Ishikawa (cell line): ENCODE results near the gene KDM2A.

Experiments
- CEBPB ChIP-seq: IDR thresholded peaks from 2 replicates; pipeline ENCODE4 v1.6.1; 2012
- CREB1 ChIP-seq: IDR thresholded peaks from 2 replicates; pipeline ENCODE4 v1.6.1; 2012; ENCODE audit warnings: low read depth
- EGR1 ChIP-seq: IDR thresholded peaks from 2 replicates; pipeline ENCODE4 v1.6.1; 2012
- EP300 ChIP-seq: IDR thresholded peaks from 2 replicates; pipeline ENCODE4 v1.6.1; 2012; ENCODE audit warnings: borderline replicate concordance
- FOXM1 ChIP-seq: IDR thresholded peaks from 2 replicates; pipeline ENCODE4 v1.6.1; 2012; ENCODE audit warnings: low read depth, borderline replicate concordance
- MAX ChIP-seq: IDR thresholded peaks from 2 replicates; pipeline ENCODE4 v1.6.1; 2012
- NFIC ChIP-seq: IDR thresholded peaks from 2 replicates; pipeline ENCODE4 v1.6.1; 2012
- RAD21 ChIP-seq: IDR thresholded peaks from 2 replicates; pipeline ENCODE4 v1.6.1; 2012; ENCODE audit warnings: low read depth
- TAF1 ChIP-seq: IDR thresholded peaks from 2 replicates; pipeline ENCODE4 v1.6.1; 2012; ENCODE audit warnings: low read depth, mild to moderate bottlenecking
- TCF12 ChIP-seq: IDR thresholded peaks from 2 replicates; pipeline ENCODE4 v1.6.1; 2012; ENCODE audit warnings: low read depth
- TEAD4 ChIP-seq: IDR thresholded peaks from 2 replicates; pipeline ENCODE4 v1.6.1; 2012
- YY1 ChIP-seq: IDR thresholded peaks from 2 replicates; pipeline ENCODE4 v1.6.1; 2012; ENCODE audit warnings: low read depth
- ZBTB7A ChIP-seq: IDR thresholded peaks from 2 replicates; pipeline ENCODE4 v1.6.1; 2012; ENCODE audit warnings: low read depth
- TF ChIP-seq, protein P1 (sequence below): IDR thresholded peaks from 2 replicates; pipeline ENCODE4 v1.6.1; 2012; ENCODE audit warnings: low read depth, mild to moderate bottlenecking
- TF ChIP-seq, protein P2 (sequence below): IDR thresholded peaks from 2 replicates; pipeline ENCODE4 v1.6.1; 2012

KDM2A gene

DNA sequence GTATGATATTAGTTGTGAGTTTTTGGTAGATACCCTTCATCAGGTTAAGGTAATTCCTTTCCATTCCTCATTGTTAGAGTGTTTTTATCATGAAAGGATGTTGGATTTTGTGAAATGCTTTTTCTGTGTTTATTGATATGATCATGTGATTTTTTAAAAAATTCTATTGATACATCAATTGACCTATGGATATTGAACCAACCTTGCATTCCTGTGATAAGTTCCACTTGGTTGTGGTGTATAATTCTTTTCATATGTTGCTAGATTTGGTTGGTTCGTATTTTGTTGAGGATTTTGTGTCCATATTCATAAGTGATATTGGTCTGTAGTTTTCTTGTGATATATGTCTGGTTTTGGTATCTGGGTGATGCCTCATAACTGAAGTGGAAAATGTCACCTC lies 176.8 kb downstream of the KDM2A start:
- TF ChIP-seq CREB1: no peak
- no peak for TF ChIP-seq ZBTB7A
- TF ChIP-seq, protein P1, sequence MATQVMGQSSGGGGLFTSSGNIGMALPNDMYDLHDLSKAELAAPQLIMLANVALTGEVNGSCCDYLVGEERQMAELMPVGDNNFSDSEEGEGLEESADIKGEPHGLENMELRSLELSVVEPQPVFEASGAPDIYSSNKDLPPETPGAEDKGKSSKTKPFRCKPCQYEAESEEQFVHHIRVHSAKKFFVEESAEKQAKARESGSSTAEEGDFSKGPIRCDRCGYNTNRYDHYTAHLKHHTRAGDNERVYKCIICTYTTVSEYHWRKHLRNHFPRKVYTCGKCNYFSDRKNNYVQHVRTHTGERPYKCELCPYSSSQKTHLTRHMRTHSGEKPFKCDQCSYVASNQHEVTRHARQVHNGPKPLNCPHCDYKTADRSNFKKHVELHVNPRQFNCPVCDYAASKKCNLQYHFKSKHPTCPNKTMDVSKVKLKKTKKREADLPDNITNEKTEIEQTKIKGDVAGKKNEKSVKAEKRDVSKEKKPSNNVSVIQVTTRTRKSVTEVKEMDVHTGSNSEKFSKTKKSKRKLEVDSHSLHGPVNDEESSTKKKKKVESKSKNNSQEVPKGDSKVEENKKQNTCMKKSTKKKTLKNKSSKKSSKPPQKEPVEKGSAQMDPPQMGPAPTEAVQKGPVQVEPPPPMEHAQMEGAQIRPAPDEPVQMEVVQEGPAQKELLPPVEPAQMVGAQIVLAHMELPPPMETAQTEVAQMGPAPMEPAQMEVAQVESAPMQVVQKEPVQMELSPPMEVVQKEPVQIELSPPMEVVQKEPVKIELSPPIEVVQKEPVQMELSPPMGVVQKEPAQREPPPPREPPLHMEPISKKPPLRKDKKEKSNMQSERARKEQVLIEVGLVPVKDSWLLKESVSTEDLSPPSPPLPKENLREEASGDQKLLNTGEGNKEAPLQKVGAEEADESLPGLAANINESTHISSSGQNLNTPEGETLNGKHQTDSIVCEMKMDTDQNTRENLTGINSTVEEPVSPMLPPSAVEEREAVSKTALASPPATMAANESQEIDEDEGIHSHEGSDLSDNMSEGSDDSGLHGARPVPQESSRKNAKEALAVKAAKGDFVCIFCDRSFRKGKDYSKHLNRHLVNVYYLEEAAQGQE: no peak
- no peak for TF ChIP-seq YY1
- no peak for TF ChIP-seq MAX
- no peak for TF ChIP-seq CEBPB
- no peak for TF ChIP-seq EP300
- no peak for TF ChIP-seq TEAD4
- TF ChIP-seq TAF1: no peak
- no peak for TF ChIP-seq EGR1
- TF ChIP-seq FOXM1: no peak
- no peak for TF ChIP-seq NFIC

- TF ChIP-seq NFIC (no peak), TCF12 (no peak), ZBTB7A (no peak), FOXM1 (no peak), EP300 (no peak), EGR1 (no peak), MAX (no peak), CEBPB (no peak)
Measured at GRCh38 chr11:67298786-67299185, 179.7 kb downstream of the KDM2A start.

GRCh38 chr11:67299471-67300191 lies 180.6 kb downstream of the KDM2A start:
- TF ChIP-seq MAX (no peak), NFIC (no peak), RAD21 (no peak), EP300 (no peak)
- TF ChIP-seq, protein P2, sequence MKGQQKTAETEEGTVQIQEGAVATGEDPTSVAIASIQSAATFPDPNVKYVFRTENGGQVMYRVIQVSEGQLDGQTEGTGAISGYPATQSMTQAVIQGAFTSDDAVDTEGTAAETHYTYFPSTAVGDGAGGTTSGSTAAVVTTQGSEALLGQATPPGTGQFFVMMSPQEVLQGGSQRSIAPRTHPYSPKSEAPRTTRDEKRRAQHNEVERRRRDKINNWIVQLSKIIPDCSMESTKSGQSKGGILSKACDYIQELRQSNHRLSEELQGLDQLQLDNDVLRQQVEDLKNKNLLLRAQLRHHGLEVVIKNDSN: no peak

- TF ChIP-seq YY1 (no peak), NFIC (no peak), EGR1 (no peak), MAX (no peak), TCF12 (no peak), EP300 (no peak), CREB1 (no peak), TEAD4 (no peak), CEBPB (no peak)
- TF ChIP-seq, protein P2: no peak
Measured at GRCh38 chr11:67300256-67300755, 181.2 kb downstream of the KDM2A start.

DNA sequence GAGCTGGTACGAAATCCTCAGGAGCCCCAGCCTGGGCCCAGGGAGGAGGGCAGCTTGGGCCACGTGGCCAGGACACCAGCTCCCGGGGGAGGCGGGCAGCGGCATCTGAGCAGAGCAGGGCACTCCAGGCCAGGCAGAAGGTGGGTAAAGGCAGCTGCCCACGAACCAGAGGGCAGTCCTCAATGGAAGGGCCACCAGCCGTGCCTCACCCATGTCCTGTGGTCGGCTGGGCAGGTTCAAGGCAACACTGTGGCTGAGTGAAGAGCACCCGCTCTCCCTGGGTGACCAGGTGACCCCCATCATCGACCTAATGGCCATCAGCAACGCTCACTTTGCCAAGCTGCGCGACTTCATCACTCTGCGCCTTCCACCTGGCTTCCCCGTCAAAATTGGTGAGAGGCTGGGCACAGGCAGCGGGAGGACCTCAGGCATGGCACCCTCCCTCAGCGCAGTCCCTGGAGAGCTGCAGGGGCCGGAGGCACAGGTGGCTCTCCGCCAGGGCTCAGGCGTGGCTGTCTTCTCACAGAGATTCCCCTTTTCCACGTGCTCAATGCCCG lies 181.8 kb downstream of the KDM2A start:
- TF ChIP-seq FOXM1 (no peak), EGR1 (no peak), TEAD4 (no peak), NFIC (no peak), CREB1 (no peak), TCF12 (no peak), ZBTB7A (no peak), EP300 (no peak), MAX (no peak)
- TF ChIP-seq, protein P2: no peak
- TF ChIP-seq, protein P1: no peak
